ENCODE data around the gene CRYGB. TPM values are rescaled to one million over a fixed set of nuclear protein-coding genes. Genes with fewer than 3 reads are reported as not detected.

Gene CRYGB
- total and polyA plus RNA-seq, 2 of the 13 experiments (the other 11 are each of a cell fraction or from before 2014, with no cell fraction given), result not detected

- TF ChIP-seq PAXIP1 (CRISPR knock-in tag; conservative IDR thresholded peaks at IDR 0.05), result no peak
- no peak for TF ChIP-seq NFIB (CRISPR knock-in tag; IDR thresholded peaks at IDR 0.05; ENCODE audit: borderline replicate concordance)
- TF ChIP-seq, protein P1, sequence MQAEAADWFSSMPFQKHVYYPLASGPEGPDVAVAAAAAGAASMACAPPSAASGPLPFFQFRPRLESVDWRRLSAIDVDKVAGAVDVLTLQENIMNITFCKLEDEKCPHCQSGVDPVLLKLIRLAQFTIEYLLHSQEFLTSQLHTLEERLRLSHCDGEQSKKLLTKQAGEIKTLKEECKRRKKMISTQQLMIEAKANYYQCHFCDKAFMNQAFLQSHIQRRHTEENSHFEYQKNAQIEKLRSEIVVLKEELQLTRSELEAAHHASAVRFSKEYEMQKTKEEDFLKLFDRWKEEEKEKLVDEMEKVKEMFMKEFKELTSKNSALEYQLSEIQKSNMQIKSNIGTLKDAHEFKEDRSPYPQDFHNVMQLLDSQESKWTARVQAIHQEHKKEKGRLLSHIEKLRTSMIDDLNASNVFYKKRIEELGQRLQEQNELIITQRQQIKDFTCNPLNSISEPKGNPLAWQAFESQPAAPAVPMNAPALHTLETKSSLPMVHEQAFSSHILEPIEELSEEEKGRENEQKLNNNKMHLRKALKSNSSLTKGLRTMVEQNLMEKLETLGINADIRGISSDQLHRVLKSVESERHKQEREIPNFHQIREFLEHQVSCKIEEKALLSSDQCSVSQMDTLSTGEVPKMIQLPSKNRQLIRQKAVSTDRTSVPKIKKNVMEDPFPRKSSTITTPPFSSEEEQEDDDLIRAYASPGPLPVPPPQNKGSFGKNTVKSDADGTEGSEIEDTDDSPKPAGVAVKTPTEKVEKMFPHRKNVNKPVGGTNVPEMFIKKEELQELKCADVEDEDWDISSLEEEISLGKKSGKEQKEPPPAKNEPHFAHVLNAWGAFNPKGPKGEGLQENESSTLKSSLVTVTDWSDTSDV (CRISPR knock-in tag; IDR thresholded peaks at IDR 0.05), result no peak
- TF ChIP-seq MIXL1 (CRISPR knock-in tag; IDR thresholded peaks at IDR 0.05), result no peak
- TF ChIP-seq NR2C2 (CRISPR knock-in tag; IDR thresholded peaks at IDR 0.05; ENCODE audit: borderline replicate concordance), result no peak
- TF ChIP-seq, protein P2, sequence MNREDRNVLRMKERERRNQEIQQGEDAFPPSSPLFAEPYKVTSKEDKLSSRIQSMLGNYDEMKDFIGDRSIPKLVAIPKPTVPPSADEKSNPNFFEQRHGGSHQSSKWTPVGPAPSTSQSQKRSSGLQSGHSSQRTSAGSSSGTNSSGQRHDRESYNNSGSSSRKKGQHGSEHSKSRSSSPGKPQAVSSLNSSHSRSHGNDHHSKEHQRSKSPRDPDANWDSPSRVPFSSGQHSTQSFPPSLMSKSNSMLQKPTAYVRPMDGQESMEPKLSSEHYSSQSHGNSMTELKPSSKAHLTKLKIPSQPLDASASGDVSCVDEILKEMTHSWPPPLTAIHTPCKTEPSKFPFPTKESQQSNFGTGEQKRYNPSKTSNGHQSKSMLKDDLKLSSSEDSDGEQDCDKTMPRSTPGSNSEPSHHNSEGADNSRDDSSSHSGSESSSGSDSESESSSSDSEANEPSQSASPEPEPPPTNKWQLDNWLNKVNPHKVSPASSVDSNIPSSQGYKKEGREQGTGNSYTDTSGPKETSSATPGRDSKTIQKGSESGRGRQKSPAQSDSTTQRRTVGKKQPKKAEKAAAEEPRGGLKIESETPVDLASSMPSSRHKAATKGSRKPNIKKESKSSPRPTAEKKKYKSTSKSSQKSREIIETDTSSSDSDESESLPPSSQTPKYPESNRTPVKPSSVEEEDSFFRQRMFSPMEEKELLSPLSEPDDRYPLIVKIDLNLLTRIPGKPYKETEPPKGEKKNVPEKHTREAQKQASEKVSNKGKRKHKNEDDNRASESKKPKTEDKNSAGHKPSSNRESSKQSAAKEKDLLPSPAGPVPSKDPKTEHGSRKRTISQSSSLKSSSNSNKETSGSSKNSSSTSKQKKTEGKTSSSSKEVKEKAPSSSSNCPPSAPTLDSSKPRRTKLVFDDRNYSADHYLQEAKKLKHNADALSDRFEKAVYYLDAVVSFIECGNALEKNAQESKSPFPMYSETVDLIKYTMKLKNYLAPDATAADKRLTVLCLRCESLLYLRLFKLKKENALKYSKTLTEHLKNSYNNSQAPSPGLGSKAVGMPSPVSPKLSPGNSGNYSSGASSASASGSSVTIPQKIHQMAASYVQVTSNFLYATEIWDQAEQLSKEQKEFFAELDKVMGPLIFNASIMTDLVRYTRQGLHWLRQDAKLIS (CRISPR knock-in tag; IDR thresholded peaks at IDR 0.05), result no peak
- TF ChIP-seq THRA (CRISPR knock-in tag; IDR thresholded peaks at IDR 0.05; ENCODE audit: borderline replicate concordance), result no peak
Measured at GRCh38 chr2:208182835-208183234, 36.9 kb upstream of the CRYGB start (continued).

Data from HepG2 (cell line).